NOMO-1 treated with DMSO at 0.1 percent for 48 hours (cell line): ENCODE results near the gene EPGN.

Experiments used
- DNase-seq: peaks from one replicate; lab custom pipeline; 2025; ENCODE audit not compliant: unreplicated experiment; lab: John Stamatoyannopoulos, UW

EPGN gene

GRCh38 chr4:74309223-74309622 is 953 bp downstream of the EPGN start:
- peak; percentile 49 for DNase-seq

GRCh38 chr4:74311696-74312313 is 3.5 kb downstream of the EPGN start:
- peak; percentile 49 for DNase-seq

- no peak for DNase-seq
Observed at GRCh38 chr4:74314329-74314728, 6.1 kb downstream of the EPGN start.

GRCh38 chr4:74314944-74315343 is 6.7 kb downstream of the EPGN start:
- DNase-seq: no peak

- peak; percentile 11 for DNase-seq
Observed at GRCh38 chr4:74315376-74315775, 7.1 kb downstream of the EPGN start.

- no peak for DNase-seq
Observed at GRCh38 chr4:74316397-74316796, 8.1 kb downstream of the EPGN start.

GRCh38 chr4:74317616-74318246 is 9.5 kb downstream of the EPGN start:
- no peak for DNase-seq

GRCh38 chr4:74318276-74318675 is 10.0 kb downstream of the EPGN start:
- DNase-seq: no peak

- no peak for DNase-seq
Observed at GRCh38 chr4:74319470-74319869, 11.2 kb downstream of the EPGN start.

- peak; percentile 78 for DNase-seq
Observed at GRCh38 chr4:74320559-74321118, 12.4 kb downstream of the EPGN start.

- DNase-seq: no peak
Observed at GRCh38 chr4:74322301-74322700, 14.0 kb downstream of the EPGN start.

GRCh38 chr4:74323663-74324062 is 15.4 kb downstream of the EPGN start:
- no peak for DNase-seq

- DNase-seq: no peak
Observed at GRCh38 chr4:74324262-74324661, 16.0 kb downstream of the EPGN start.

GRCh38 chr4:74325886-74326285 is 17.6 kb downstream of the EPGN start:
- no peak for DNase-seq

GRCh38 chr4:74327762-74328161 is 19.5 kb downstream of the EPGN start:
- DNase-seq: no peak

- no peak for DNase-seq
Observed at GRCh38 chr4:74328501-74328900, 20.2 kb downstream of the EPGN start.

- DNase-seq: no peak
Observed at GRCh38 chr4:74329307-74329706, 21.0 kb downstream of the EPGN start.

GRCh38 chr4:74330295-74330750 is 22.1 kb downstream of the EPGN start:
- peak; percentile 43 for DNase-seq

- DNase-seq: no peak
Observed at GRCh38 chr4:74331252-74331651, 23.0 kb downstream of the EPGN start.

GRCh38 chr4:74331944-74332343 is 23.7 kb downstream of the EPGN start:
- no peak for DNase-seq

GRCh38 chr4:74334636-74335035 is 26.4 kb downstream of the EPGN start:
- DNase-seq: no peak

- DNase-seq: peak; percentile 87
Observed at GRCh38 chr4:74335341-74336021, 27.2 kb downstream of the EPGN start.
